HG03066 (cell line): ENCODE data around the gene TMIGD1.

Source experiments
- ATAC-seq: cut with Tn5 transposase; IDR thresholded peaks from one replicate; pipeline ENCODE4 v1.9.1; 2021; ENCODE audit warnings: low read depth; ENCODE audit not compliant: unreplicated experiment

The TMIGD1 gene

DNA sequence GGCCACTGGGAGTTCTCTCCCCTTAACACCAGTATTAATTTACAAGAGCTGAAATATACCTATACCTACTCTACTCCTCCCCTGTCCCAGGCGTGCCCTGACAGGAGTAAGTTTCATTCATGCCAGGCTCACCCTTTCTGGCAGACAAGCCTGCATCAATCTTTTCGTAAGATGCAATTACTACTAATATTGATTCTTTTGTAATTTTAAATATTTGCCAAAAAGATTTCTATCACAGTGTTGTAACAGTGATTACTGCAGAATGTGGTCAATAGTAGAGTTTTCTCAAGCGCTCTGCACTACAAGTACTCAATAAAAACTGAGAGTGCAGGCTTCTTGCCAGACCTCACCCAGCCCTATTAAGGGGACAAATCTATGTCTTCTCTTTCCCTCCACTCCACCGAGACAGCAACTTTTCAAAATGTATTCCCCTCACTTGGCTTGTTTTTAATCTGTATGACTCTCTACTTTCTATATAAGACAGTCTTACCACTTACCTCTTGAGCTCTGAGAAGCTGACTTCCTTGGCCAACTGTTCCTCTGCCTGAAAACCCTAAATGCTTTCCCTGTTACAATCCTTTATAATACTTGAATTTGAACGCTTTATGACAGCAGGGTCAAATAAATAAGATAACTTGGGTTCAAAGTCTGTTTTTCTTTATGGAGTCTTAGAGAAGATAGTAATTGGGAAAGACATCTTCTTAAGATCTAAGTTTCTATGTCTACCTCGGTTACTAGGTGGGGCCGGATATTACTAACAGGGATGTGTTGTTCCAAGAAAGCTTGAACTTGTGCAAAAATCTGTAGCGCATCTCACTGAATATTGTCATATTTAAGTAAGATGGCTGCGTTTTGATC lies at the start of gene TMIGD1:
Gene TMIGD1, minus strand, starts transcription at position 555 of the 858 bp plus-strand sequence. CDS start 1,924 bp downstream, outside the sequence.
- no peak for ATAC-seq

- no peak for ATAC-seq
These were observed 48.5 kb upstream of the TMIGD1 start for GRCh38 chr17:30382345-30382744.

DNA sequence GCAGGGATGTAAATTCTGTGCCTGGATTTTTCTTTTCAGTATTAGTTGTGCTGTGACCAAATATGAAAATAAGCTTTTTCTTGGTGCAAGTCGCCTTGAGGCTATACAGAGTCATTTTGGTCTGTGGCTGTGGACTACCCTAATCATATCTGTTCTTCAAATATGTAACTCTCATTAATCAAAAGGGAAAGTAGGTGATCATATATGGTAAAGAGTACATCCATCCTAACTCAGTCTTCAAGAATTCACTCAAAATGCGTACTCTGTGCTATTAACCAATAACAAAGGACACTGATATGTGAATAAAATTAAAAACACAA lies 47.4 kb upstream of the TMIGD1 start:
- no peak for ATAC-seq

DNA sequence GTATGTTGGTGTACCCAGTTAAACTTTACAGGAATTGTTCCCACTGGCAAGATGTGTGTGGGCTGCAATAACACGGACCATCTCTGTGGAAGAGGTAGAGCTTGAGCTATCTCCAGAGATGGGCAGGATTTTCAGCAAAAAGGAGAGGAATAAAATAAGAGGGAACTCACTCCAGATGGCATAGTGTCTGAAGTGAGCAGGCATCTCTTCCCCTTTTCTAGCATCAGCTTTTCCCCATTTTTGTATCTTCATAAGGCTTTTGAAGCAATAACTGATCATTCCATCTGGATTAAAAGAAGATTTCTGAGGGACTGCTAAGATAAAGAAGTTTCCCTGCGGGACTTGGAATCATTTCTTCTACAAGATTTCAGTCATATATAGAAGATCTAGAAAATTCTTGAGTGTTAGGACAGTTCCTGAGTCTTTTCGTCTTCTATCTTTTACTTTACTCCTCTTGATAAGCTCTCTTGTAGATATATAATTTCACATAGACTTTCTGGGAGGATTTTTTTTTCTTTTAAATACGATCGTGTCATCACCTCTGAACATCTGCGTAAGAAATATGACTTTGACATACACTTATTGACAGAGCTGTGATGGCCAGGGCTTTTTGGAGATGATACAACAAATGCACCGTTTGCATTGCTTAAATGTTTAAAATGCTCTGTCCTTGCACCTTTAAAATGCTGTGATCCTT lies 46.9 kb upstream of the TMIGD1 start:
- no peak for ATAC-seq

DNA sequence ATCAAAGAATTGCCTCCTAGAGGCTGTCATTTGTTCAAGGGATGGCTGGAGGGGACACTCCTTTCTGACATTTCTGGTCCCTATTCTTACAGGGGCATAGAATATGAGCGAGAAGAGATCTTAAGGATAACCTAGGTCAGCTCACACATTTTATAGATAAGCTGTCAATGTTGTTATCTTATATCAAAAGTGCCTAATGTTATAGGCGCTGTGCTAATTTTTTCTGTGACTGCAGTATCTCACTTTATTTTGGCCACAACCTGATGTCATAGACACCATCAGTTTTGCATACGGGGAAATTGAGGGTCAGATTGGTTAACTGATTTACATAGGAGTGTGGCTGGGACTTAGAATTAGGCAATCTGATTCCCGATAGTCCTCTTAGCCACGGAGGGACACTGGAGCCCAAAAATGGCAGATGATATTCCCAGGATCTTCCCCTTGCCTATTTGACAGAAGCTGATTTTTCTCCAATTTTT lies 46.1 kb upstream of the TMIGD1 start:
- ATAC-seq = no peak

DNA sequence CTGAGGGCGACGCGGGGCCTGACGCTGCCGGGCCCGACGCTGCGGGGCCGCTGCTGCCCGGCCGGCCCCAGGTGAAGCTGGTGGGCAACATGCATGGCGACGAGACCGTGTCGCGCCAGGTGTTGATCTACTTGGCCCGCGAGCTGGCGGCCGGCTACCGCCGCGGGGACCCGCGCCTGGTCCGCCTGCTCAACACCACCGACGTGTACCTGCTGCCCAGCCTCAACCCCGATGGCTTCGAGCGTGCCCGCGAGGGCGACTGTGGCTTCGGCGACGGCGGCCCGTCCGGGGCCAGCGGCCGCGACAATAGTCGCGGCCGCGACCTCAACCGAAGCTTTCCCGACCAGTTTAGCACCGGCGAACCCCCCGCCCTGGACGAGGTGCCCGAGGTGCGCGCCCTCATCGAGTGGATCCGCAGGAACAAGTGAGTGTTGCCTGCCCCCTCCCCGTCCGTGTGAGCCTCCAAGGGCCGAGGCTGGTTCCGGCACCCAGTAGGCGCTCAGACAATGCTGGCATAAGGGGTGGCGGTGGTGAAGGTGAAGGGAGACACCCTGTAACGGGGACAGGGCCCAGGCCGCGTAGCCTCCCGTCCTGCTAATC lies 45.5 kb upstream of the TMIGD1 start:
- peak; percentile 30 for ATAC-seq

DNA sequence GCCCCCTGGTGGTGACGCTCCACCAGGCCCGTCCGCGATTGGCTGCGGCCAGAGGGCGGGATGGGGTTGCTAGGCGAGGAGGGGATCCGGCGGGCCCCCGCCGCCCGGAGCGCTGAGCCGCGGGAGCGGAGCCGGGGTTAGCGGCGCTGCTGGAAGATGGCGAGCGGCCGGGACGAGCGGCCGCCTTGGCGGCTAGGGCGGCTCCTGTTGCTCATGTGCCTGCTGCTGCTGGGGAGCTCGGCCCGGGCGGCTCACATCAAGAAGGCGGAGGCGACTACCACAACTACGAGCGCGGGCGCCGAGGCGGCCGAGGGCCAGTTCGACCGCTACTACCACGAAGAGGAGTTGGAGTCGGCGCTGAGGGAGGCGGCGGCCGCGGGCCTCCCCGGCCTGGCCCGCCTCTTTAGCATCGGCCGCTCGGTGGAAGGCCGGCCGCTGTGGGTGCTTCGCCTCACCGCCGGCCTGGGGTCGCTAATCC lies 45.0 kb upstream of the TMIGD1 start, which contains the start of gene CPD:
Gene CPD, plus strand, starts transcription at position 103 of the 478 bp plus-strand sequence. Its CDS starts 54 bp downstream, at position 157.
- ATAC-seq = peak; percentile 69

DNA sequence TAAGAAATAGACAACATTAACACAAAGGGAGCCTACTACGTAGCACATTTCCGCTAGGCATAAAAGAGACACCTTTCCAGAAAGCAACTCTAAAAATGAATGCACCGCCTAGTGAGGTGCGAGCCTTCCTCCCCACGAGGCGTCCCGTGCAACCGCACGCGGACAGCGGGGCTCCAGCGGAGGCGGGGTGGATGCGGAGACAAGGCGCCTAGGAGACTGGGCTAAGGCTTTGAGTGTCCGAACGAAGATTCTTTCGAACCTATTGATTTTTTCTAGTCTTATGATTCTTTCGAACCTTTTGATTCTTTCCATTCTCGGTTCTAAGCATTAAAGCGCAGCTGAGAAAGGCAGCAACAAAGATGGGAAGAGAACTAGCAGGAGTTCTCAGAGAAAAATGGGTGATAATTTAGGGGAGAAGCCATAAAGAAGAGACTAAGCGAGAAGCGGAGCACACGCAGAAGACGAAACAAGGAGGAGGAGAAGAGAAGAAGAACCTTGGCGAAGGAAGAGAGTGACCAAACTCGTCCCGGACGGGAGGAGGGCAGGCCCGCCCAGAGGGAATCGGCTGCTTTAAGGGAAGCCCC lies 44.5 kb upstream of the TMIGD1 start:
- no peak for ATAC-seq

- ATAC-seq = no peak
These were observed 43.9 kb upstream of the TMIGD1 start for GRCh38 chr17:30377574-30378240.

DNA sequence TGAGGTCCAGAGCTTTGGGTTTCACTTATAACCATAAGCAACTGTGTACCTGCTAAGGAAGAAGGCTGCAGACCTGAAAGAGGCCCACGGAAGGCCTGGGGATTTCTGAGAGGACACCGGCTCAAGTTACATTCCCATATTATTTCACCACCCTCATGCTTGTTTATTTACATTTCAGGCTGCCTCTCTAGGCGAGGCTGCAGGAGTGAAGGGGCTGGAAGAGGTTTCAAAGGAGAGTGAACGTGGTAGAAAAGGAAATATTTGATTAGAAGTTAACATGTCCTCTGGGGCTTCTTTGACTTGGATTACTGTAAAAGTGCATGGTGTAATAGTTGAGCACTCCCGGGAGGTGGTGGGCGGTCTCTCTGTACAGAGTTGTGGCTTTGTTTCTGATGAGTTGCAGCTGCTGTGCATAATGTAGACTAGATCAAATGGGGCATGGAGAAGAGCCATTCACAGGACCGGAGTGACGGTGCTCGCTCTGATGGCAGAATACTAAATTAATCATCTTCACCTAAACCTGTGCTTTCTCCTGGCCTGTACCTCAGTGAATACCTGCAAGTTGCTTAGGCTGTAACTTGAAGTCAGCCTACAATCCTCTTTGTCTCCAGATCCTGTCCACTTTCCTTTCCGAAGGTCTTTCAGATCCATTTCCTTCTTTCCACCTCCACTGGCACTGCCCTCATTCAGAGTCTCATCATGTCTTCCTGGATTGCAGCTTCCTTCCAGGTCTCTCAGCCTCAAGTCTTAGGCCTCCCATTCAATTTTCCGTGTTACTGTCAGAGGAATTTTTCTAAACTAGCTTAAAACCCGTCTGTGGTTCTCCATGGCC lies 43.0 kb upstream of the TMIGD1 start:
- no peak for ATAC-seq

GRCh38 chr17:30375661-30376060 lies 41.8 kb upstream of the TMIGD1 start:
- ATAC-seq = no peak

- ATAC-seq = no peak
These were observed 38.9 kb upstream of the TMIGD1 start for GRCh38 chr17:30372755-30373154.

- ATAC-seq = no peak
These were observed 36.1 kb upstream of the TMIGD1 start for GRCh38 chr17:30369995-30370394.

DNA sequence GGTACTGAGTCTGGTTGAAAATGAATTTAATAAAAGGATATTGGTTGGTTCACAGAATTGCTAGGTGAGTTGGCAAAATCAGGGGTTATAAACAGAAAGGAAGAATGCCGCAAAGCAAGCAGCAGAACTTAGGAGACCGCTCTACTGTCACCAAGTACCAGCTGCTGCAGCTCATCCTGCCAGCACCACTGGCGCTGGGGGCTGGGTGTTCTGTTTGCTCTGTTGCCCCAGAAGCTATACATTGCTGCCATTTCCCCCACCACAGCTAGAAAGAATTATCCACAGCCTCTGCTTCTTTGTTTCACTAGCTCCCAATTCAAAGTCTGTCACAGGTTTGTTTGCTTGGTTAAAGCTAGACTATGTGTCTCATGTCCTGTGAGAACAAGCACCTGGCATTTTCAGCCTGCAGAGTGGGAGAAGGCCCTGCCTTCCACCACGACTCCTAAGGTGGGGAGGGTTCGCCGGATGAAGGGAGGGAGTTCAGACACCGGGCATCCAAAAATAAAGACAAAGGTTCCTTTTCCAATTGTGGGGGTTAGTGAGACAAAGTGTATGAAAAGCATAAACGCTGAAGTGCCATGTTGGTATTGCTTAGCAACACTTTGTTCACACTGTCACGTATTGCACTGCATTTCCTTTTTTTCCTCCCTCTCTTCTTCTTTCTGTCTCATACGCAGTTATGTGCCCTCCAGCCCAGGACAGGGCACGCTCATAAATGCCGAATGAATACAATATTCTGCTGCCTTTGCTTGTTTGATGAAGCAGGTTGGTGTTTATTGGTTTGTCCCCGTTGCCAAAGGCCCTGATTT lies 35.3 kb upstream of the TMIGD1 start:
- no peak for ATAC-seq

DNA sequence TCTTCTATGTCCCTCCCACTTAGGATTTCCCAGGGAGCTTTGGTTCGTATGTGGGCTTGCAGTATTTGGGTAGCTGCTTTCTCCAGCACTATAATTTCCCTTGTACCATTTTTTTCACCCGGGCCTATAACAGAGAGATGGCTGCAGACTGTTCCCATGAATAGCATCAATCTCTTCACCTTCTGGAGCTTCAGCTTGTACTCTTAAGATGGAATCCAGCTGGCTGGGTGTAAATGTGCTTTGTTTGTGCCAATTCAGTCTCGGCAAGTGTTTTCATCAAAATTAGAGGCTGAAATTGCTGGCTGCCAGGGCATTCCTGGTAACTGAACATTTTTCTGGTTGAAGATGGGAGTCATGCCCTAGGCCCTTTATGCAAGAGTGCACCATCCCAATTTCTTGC lies 32.7 kb upstream of the TMIGD1 start:
- no peak for ATAC-seq

GRCh38 chr17:30363715-30364202 lies 29.9 kb upstream of the TMIGD1 start:
- peak; percentile 91 for ATAC-seq

GRCh38 chr17:30361766-30362279 lies 28.0 kb upstream of the TMIGD1 start:
- no peak for ATAC-seq

DNA sequence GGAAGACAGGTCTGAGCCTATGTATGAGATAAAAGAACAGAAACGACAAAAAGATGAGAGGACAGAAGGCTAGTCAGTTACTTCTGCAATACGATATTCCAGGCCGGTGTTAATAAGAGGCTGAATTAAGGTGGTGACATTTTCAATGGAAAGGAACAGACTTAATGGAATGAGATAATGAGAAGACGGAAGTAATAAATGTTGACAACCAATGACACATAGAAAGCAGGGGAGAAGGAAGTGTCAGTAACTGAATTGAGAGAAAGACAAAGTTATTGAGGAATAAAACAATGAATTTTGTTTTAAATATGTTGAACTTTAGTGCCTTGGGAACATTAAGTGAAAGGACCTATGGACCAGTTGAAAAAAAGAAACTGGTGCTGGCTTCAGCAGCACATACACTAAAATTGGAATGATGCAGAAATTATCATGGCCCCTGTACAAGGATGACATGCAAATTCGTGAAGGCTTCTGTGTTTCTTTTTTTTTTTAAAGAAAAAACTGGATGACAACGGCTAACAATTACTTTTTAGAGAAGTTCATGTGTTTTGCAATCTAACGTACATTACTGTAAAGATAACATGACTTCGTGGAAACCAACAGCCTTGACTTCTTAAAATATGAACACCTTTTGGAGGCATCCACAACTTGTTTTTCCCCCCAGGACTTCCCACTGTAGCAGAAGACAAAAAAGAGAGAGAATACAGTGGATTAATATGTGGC lies 26.4 kb upstream of the TMIGD1 start:
- ATAC-seq = no peak
